Liver (tissue), 9 donors: ENCODE data around the gene SPATS1. TPM values are rescaled to one million over a fixed set of nuclear protein-coding genes. Genes with fewer than 3 reads are reported as not detected.

Source experiments
- DNase-seq: peaks from one replicate; pipeline ENCODE4 v3.0.0-alpha.2; 2017; ENCODE audit warnings: low spot score
- H3K27ac ChIP-seq, 2 donors: one replicate each; pipeline ENCODE4 v1.7.0; 2013; ENCODE audit warnings: inconsistent platforms in 2 of 2, low read length in 2 of 2, control low read depth in 1 of 2, low read depth in 1 of 2, mild to moderate bottlenecking in 1 of 2
- H3K27me3 ChIP-seq, 4 donors: one replicate each; pipeline versions ENCODE4 v1.6.1 to v1.7.0; 2013; ENCODE audit warnings: low read length in 3 of 4, inconsistent platforms in 1 of 4, mild to moderate bottlenecking in 1 of 4, moderate library complexity in 1 of 4; ENCODE audit not compliant: control insufficient read depth in 4 of 4, insufficient read depth in 4 of 4
- H3K36me3 ChIP-seq, 4 donors: one replicate each; pipeline versions ENCODE4 v1.6.1 to v1.7.0; 2013; ENCODE audit warnings: low read length in 3 of 4, mild to moderate bottlenecking in 3 of 4, low read depth in 1 of 4, moderate library complexity in 1 of 4; ENCODE audit not compliant: control insufficient read depth in 4 of 4, insufficient read depth in 3 of 4
- H3K4me1 ChIP-seq, 4 donors: one replicate each; pipeline versions ENCODE4 v1.6.1 to v1.7.0; 2013; ENCODE audit warnings: low read length in 3 of 4, mild to moderate bottlenecking in 3 of 4, moderate library complexity in 1 of 4; ENCODE audit not compliant: control insufficient read depth in 4 of 4, insufficient read depth in 4 of 4
- H3K4me3 ChIP-seq, 3 donors: one replicate each; pipeline versions ENCODE4 v1.6.1 to v1.7.0; 2013; ENCODE audit warnings: low read length in 3 of 3, control low read depth in 1 of 3, low read depth in 1 of 3, mild to moderate bottlenecking in 1 of 3
- H3K9ac ChIP-seq, 2 donors: one replicate each; pipeline ENCODE4 v1.7.0; 2013; ENCODE audit warnings: low read length in 2 of 2, mild to moderate bottlenecking in 2 of 2, moderate library complexity in 2 of 2, control low read depth in 1 of 2, low read depth in 1 of 2
- H3K9me3 ChIP-seq, 4 donors: one replicate each; pipeline versions ENCODE4 v1.6.1 to v1.7.0; 2013; ENCODE audit warnings: low read length in 3 of 4; ENCODE audit not compliant: control insufficient read depth in 4 of 4
- ATF3 ChIP-seq: IDR thresholded peaks from 2 replicates; pipeline ENCODE4 v1.6.1; 2016; ENCODE audit warnings: antibody characterized with exemption
- CTCF ChIP-seq: fragments of 150-350 bp; IDR thresholded peaks from 2 replicates; pipeline ENCODE4 v1.5.1; 2017; ENCODE audit warnings: improper control_type of control experiment, low read depth, low read length; ENCODE audit not compliant: missing input control
- EGR1 ChIP-seq, 2 donors: IDR thresholded peaks; 2 replicates each; pipeline ENCODE4 v1.6.1; 2016 to 2018; ENCODE audit warnings: antibody characterized with exemption in 2 of 2, low read depth in 2 of 2
- FOXA1 ChIP-seq: IDR thresholded peaks from 2 replicates; pipeline ENCODE4 v1.6.1; 2016; ENCODE audit warnings: antibody characterized with exemption
- GABPA ChIP-seq, 2 donors: IDR thresholded peaks in 1 of 2; conservative IDR thresholded peaks in 1 of 2; 2 replicates each; pipeline ENCODE4 v1.6.1; 2016; ENCODE audit warnings: antibody characterized with exemption in 2 of 2, mild to moderate bottlenecking in 1 of 2, moderate library complexity in 1 of 2
- HNF4A ChIP-seq, 2 donors: conservative IDR thresholded peaks; 2 replicates each; pipeline ENCODE4 v1.6.1; 2016; ENCODE audit warnings: antibody characterized with exemption in 2 of 2, mild to moderate bottlenecking in 2 of 2
- HNF4G ChIP-seq: IDR thresholded peaks from 2 replicates; pipeline ENCODE4 v1.6.1; 2016; ENCODE audit warnings: antibody characterized with exemption
- MAX ChIP-seq: IDR thresholded peaks from 2 replicates; pipeline ENCODE4 v1.6.1; 2016; ENCODE audit warnings: antibody characterized with exemption
- NR2F2 ChIP-seq: IDR thresholded peaks from 2 replicates; pipeline ENCODE4 v1.6.1; 2016; ENCODE audit warnings: antibody characterized with exemption
- RAD21 ChIP-seq, 2 donors: IDR thresholded peaks; 2 replicates each; pipeline ENCODE4 v1.6.1; 2016; ENCODE audit warnings: antibody characterized with exemption in 2 of 2, mild to moderate bottlenecking in 2 of 2
- REST ChIP-seq: IDR thresholded peaks from 2 replicates; pipeline ENCODE4 v1.6.1; 2016; ENCODE audit warnings: antibody characterized with exemption, mild to moderate bottlenecking
- RXRA ChIP-seq, 2 donors: IDR thresholded peaks; 2 replicates each; pipeline ENCODE4 v1.6.1; 2017 to 2018; ENCODE audit warnings: antibody characterized with exemption in 2 of 2, mild to moderate bottlenecking in 1 of 2
- SP1 ChIP-seq: IDR thresholded peaks from 2 replicates; pipeline ENCODE4 v1.6.1; 2018; ENCODE audit warnings: antibody characterized with exemption, mild to moderate bottlenecking
- TAF1 ChIP-seq: conservative IDR thresholded peaks from 2 replicates; pipeline ENCODE4 v1.6.1; 2016; ENCODE audit warnings: antibody characterized with exemption, mild to moderate bottlenecking
- YY1 ChIP-seq: IDR thresholded peaks from 2 replicates; pipeline ENCODE4 v1.6.1; 2016; ENCODE audit warnings: antibody characterized with exemption, mild to moderate bottlenecking
- ZBTB33 ChIP-seq: IDR thresholded peaks from 2 replicates; pipeline ENCODE4 v1.6.1; 2016; ENCODE audit warnings: antibody characterized with exemption
- WGBS: extraction: QIAGEN DNeasy Blood & Tissue Kit; methylation state at CpG from one replicate; pipeline ENCODE4 v1.1.7; 2013; 5-methylcytosine and 5-hydroxymethylcytosine counted together
- polyA plus RNA-seq, 2 donors: library from polyadenylated mRNA; stranded (reverse) in 1 of 2; unstranded in 1 of 2; fragments of 200-250 nt in 1 of 2; fragments of >200 nt in 1 of 2; fragmentation: Nextera tagmentation in 1 of 2; extraction: Ambion mirVana in 1 of 2; gene quantifications; one replicate each; pipeline versions ENCODE4 v1.2.1 to v1.2.3, GENCODE V29; 2013 to 2015
- total RNA-seq, 2 donors: library from RNA; depleted of rRNA; stranded (reverse); fragments of >200 nt; gene quantifications; one replicate each; pipeline ENCODE4 v1.2.3, GENCODE V29; 2014
- donor health status: healthy.
- donor health status: healthy.
- donor health status: healthy.
- donor health status: healthy.
- donor health status: healthy.

Gene SPATS1
- not detected for total RNA-seq
- not detected for polyA plus RNA-seq

- DNase-seq = peak; percentile 36
- no peaks in the 10 kb centered on the region for H3K27me3 ChIP-seq
- 22% methylated on average over 31 of the region's 31 CpGs for WGBS
- no peak for TF ChIP-seq RAD21 (IDR thresholded peaks at IDR 0.05)
- TF ChIP-seq TAF1 = no peak
- TF ChIP-seq MAX = no peak
- TF ChIP-seq SP1 = no peak
- no peak for TF ChIP-seq EGR1 (IDR thresholded peaks at IDR 0.05; ENCODE audit: low read depth in 2 of 2)
- no peak for TF ChIP-seq YY1
- no peak for TF ChIP-seq ZBTB33
- no peak for TF ChIP-seq NR2F2
- TF ChIP-seq ATF3 = no peak
- no peak for TF ChIP-seq REST
- no peak for TF ChIP-seq HNF4A (conservative IDR thresholded peaks at IDR 0.05)
- no peak for TF ChIP-seq RXRA (IDR thresholded peaks at IDR 0.05)
- no peak for TF ChIP-seq FOXA1
- no peak for TF ChIP-seq HNF4G
- TF ChIP-seq GABPA (IDR thresholded peaks at IDR 0.05 in 1 of 2, conservative IDR thresholded peaks at IDR 0.05 in 1 of 2) = no peak
- TF ChIP-seq CTCF = no peak
- no peak within 1 kb of the TSS for H3K9ac ChIP-seq
- peaks cover 0 to 24% (median 16%) of the 10 kb centered on the region in 4 donors for H3K4me1 ChIP-seq
- H3K9me3 ChIP-seq = no peaks in the 10 kb centered on the region
- H3K27ac ChIP-seq = no peak within 1 kb of the TSS
- H3K36me3 ChIP-seq = no peaks in the 10 kb centered on the region
- H3K4me3 ChIP-seq = peak within 1 kb of the TSS in 1 of 3 donors; percentile 8
Observed at GRCh38 chr6:44342489-44342888, at the start of gene SPATS1. Gene SPATS1, plus strand, starts transcription at chr6:44342650. Its CDS starts 446 bp downstream, at chr6:44343096.
